Skin epidermis (tissue), 12 donors: ENCODE data around the gene CNGB1.
"Not testable (repeated sequence)": the region's sequence is repeated elsewhere in the genome, so short reads cannot be mapped to it uniquely, and the experiment has no call there.

Experiments
- H3K27ac ChIP-seq, 21 experiments: fragments of 200-600 bp; sonication (generic) in 11 of 21; one replicate each; pipeline ENCODE4 v1.5.0; 2020; ENCODE audit warnings: mild to moderate bottlenecking in 3 of 21, inconsistent platforms in 2 of 21, moderate library complexity in 2 of 21
- H3K4me3 ChIP-seq, 7 experiments: fragments of 200-600 bp; sonication (generic) in 2 of 7; one replicate each; pipeline ENCODE4 v1.5.0; 2020; ENCODE audit warnings: inconsistent platforms in 2 of 7, mild to moderate bottlenecking in 2 of 7, moderate library complexity in 1 of 7

The CNGB1 gene

DNA sequence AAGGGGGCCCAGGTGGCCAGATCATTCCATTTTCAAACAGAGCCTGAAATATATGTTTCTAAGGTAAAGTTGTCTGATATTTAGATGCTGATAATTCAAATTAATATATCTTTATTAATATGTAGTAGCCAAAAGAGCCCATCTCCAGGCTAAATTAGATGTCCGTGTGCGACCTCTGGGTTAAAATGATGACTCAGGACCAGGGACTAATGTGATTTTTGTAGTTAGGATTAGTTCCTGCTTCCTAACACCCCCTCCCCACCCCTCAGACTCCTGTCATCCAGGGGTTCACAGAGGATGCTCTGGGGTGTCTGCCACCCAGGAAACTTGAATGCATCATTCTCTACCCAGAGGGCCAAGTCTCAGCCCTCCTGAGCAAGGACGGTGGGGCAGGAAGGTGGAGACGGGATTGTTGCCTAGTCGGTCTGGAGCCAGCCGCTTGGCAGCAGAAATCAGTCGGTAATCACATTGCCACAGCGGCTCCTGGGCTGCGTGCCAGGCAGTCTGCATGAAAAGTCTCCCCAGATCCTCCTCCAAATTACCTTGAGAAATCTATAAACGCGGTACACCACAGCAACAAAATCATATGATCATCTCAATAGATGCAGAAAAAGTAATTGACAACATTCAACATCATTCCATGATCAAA, 29.8 kb downstream of the CNGB1 start:
- H3K4me3 ChIP-seq, result no peak overlapping the region
- no peak overlapping the region for H3K27ac ChIP-seq

DNA sequence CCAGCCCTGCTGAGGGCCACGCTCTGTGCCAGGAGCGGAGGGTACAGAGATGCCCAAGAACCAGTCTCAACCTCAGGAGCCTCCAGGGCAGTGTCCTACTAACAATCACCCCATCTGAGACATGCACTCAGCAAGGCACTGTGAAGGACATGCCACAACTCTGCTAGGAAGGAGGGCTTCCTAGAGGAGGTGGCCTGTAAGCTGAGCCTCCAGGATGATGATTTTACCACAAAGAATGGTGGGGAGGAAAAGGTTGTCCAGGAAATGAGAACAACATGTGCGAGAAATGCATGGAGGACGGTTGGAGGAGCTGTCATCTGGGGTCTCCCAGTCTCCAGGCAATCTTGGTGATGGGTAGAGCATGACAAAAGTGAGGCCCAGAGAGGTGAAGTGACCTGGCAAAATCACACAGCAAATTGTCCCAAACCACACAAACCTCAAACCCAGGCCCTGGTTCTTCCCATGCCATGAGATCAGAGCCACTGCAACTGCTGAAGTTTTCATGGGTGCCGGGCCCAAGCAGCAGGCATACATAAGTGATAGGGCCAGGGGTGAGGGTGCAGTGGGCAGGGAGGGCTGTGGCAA, 30.5 kb downstream of the CNGB1 start:
- Histone ChIP-seq H3K4me3 (no peak overlapping the region), H3K27ac (no peak overlapping the region)

DNA sequence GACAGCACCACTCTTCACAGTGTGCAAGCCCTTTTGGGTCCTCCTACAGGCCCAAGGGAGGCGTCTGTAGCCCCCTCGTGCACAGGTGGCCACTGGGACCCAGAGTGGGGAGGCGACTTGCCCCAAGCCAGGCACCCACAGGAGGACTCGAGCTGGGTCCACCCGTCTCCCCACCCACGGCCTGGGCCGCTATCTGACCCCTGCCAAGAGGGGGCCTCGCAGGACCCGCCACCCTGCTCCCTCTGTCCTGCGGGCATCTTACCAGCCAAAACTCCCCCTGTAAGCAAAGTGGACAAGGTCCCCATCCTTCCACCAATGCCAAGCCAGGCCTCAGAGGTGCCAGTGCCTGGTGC, 31.1 kb downstream of the CNGB1 start:
- Histone ChIP-seq H3K4me3 (no peak overlapping the region), H3K27ac (peak overlapping the region in 1 of 21 experiments; percentile 3)

DNA sequence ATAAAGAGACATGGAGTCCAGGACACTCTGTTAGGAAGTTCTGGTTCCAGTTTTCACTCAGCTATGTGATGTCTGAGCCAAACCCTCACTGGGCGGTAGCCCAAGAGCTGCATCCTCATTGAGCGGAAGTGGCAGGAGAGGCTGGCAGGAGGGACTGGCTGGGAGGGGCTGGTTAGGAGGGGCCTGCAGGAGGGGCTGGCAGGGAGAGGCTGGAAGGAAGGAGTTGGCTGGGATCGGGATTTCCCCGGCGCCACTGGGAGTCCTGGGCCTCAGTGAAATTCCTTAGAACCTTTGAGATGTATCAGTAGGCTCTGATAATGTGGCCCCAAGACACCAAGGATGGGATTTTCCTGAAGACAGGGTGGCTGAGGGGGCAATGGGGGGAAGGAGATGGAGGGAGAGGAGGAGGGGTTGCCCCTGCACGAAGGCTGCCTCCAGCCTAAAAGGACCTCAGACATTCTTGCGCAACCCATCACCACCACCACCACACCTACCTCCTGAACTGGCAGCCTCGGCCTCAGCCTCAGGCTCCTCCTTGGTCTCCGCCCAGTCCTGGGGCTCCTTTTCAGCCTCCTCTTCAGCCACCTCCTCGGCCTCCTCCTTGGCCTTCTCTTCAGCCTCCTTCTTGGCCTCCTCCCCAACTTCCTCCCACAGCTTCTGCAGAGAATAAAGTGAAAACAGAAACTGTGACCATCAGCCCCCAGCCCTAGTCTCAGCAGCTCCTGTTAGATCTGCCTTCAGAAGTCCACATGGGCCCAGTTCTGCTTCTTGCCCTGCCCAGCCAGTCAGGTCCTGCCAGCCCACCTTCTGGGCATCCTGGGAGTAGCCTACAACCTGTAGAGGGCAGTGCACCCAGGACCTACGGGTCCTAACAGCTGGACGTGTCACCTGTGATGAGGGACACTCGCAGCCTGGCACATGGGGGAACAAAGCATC, 31.7 kb downstream of the CNGB1 start:
- Histone ChIP-seq H3K4me3 (no peak overlapping the region), H3K27ac (peak overlapping the region in 7 of 21 experiments; percentile 10 to 53 (median 39))

DNA sequence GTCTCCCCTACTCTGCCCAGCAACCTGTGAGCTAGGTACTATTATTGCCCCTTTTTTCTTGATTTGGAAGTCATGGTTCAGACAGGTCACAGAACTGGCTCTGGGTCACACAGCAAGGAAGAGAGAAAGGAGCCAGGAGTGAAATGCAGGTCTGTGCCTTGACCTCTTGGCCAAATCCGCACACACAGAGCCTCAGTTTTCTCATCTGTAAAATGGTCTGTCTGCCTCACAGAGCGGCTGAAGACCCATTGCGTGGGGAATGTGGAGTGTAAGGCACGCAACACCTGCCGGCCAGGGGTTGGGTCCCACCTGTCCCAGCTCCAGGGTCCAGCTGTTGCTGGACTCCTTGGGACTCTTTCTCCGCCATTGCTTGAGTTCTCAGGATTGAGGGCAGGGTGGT, 32.4 kb downstream of the CNGB1 start:
- no peak overlapping the region for H3K4me3 ChIP-seq
- H3K27ac ChIP-seq, result peak overlapping the region in 7 of 21 experiments; percentile 10 to 65 (median 47)

DNA sequence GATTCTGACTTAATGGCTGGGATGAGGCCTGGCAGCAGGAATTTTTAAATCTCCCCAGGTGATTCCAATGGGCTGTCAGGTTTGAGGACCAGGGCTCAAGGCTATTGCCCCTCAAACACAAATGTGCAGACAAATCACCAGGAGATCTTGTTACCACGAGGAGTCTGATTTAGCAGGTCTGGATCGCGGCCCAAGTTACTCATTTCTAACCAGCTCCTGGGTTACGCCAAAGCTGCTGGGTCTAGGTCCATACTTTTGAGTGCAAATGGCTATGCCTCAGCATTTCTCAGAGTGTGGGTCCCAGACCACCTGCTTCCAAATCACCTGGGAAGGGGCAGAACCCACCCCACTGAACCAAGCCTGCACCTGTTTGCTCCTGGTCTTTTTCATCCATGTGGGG, 33.1 kb downstream of the CNGB1 start:
- Histone ChIP-seq H3K27ac (no peak overlapping the region), H3K4me3 (no peak overlapping the region)

DNA sequence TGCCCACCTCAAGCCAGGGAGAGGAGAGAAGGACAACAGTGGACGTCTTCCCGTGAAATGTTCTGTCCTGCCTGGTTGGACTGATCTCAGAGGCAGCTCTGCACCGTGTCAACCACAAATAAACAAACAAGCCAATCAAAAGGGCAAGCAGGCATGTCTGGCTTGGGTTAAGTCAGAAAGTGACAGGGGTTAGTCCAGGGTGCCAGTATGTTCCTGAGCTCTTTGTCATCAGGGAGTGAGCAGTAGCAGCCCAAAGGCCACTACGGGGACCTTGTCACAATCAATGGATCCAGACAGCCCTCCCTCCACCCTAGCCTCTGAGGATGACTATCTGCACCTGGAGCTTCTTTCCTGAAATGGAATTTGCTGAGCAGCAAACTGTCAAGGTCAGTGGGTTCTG, 35.0 kb downstream of the CNGB1 start:
- H3K27ac ChIP-seq, result no peak overlapping the region

DNA sequence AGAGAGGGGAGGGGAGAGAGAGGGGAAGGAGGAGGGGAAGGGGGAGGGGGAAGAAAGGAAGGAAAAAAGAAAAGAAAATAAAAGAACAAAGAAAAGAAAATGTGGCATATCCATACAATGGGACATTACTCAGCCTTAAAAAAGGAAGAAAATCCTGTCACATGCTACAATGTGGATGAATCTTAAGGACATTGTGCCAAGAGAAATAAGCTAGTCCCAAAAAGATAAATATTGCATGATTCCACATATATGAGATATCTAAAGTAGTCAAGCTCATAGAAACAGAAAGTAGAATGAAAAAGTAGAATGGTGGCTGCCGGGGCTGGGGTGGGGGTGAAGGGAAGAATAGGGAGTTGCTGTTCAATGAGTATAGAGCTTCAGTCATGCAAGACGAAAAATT, 40.4 kb downstream of the CNGB1 start:
- Histone ChIP-seq H3K4me3 (no peak overlapping the region), H3K27ac (no peak overlapping the region)

More for the DNA sequence above, 35.0 kb downstream of the CNGB1 start:
- H3K4me3 ChIP-seq, result no peak overlapping the region

DNA sequence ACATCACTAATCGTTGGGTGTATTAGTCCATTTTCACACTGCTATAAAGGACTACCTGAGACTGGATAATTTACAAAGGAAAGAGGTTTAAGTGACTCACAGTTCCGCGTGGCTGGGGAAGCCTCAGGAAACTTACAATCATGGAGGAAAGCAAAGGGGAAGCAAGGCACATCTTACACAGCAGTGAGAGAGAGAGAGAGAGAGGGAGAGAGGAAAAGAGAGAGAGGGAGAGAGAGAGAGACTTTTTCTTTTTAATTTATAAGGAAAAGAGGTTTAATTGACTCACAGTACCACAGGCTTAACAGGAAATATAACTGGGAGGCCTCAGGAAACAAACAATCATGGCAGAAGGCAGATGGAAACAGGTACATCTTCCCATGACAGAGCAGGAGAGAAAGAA, 41.7 kb downstream of the CNGB1 start:
- Histone ChIP-seq H3K27ac (no peak overlapping the region), H3K4me3 (no peak overlapping the region)

DNA sequence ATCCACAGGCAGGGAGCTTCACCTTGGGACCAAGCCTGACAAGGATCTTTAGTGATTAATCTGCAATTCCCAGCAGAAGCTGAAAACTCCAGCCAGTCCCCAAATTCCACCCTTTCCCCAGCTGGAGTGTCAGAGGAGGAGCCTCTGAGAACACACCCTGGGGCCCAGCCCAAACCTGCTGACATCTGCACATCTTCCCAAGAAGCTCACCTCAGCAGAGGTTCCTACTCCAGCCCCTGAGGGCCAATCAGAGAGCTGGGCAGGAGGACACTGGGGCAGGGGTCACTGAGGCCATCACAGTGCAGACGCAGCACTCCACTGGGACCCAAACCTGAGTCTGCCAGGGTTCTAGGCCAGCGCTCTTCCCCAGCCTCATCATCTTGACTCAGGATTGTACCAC, 44.9 kb downstream of the CNGB1 start:
- Histone ChIP-seq H3K4me3 (no peak overlapping the region), H3K27ac (no peak overlapping the region)

DNA sequence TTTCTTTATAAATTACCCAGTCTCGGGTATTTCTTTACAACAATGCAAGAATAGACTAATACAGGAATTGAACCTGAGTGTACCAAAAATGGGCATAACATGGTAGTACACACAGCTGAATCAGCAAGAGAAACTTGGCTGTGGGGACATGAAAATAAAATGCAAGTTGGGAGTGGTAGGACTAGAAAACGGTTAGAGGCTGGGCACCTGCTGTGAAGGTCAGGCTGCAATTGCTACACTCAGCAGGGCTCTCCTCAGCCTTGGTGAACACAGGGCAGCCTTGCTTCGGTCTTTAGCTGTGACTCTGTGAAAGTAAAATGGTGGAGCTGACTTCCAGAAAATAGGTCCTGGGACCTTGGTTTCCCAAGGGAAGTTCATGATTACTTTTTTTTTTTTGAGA, 45.6 kb downstream of the CNGB1 start:
- no peak overlapping the region for H3K27ac ChIP-seq
- H3K4me3 ChIP-seq, result no peak overlapping the region

DNA sequence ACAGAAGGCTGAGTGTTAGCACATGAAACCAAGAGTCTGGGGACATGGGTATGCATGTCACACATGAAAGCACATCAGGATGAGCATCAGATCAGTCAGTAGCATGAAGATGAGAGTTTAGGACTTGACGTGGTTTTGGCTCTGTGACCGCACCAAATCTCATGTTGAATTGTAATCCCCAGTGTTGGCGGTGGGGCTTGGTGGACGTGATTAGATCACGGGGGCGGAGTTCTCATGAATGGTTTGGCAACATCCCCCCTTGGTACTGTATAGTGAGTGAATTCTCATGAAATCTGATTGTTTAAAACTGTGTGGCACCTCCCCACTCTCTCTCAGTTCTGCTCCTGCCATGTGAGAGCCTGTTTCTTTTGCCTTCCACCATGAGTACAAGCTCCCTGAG, 46.4 kb downstream of the CNGB1 start:
- Histone ChIP-seq H3K27ac (no peak overlapping the region), H3K4me3 (no peak overlapping the region)

DNA sequence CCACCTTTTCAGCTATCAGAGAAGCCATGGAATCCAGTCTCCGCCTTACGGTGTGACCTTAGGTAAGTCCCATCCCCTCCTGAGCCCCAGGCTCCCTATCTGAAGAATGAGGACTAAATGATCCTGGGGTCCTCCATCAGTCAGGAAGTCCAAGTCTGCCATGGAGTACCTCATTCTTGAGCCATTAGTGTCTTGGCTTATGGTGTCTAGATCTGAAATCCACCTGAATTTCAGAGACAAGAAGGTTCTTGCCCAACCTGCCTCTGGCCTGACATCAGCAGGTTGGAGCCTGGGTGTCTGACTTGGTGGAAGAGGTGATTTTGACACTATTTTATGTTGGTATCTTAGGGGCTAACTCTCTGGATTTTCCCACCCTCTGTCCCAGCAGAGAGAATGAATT, 47.1 kb downstream of the CNGB1 start:
- Histone ChIP-seq H3K27ac (no peak overlapping the region), H3K4me3 (no peak overlapping the region)

DNA sequence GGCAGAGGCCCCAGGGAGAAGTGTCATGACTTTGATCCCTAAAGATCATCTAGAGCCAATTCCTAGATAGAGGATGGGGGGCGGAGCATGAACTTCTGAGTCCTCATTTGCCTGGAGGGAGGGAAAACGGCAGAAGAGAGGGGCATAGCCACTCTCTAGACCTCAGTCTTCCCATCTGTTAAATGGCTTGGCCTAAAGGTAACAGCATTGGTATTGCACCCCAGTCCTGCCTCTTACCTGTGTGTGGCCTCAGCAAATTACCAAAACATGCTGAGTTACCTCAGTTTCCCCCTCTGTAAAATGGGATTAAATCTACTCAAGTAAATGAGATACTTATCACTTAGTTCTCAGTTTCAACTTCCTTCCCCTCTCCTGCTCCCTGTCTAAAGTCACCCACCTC, 47.5 kb downstream of the CNGB1 start:
- H3K4me3 ChIP-seq, result no peak overlapping the region
- H3K27ac ChIP-seq, result no peak overlapping the region

DNA sequence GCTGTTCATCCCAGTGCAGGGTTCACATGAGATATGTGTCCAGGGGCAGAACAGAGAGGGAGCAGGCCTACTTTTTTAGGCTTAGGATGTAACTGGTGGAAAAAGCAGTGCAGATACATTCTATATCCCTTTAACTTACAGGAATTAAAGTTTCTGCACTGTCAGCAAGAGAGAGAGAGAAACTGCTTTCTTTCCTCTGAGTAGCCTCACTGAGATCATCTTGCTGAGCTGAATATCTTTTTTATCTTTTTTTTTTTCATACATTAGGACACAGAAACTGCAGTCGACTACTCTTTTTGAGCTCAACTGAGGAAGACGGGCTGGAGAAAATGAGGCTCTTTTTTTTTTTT, 50.1 kb downstream of the CNGB1 start:
- Histone ChIP-seq H3K27ac (peak overlapping the region in 2 of 21 experiments; percentile 21 to 48), H3K4me3 (no peak overlapping the region)

DNA sequence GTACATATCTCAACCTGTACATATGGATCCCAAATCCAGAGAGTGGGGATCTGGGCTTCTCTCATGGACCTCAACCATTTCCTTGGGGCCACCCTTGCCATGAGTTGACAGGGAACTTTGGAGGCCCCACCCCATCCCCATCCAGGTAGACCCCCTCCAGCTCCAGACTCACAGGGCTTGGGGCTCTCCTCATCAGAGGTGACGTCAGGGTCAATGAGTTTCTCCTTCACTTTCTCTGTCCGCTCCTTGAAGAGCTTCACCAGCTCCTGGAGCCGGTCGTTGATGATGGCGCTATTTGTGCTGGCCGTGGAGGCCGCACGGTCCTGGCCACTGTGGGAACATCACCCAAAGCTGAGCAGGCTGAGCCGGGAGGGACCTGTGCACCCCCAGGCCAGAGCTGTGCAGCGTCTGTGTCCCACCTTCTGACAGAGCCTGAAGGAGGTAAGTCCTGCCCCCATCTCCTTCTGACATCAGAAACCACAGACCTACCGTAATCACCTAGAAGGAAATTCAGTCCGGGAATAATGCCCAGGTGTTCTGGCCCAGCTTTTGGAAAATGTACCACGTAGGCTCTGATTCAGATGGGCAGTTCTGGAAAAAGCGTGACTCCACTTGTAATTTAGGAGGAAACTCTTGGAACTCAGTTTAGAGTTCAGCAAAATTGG, 50.6 kb downstream of the CNGB1 start:
- Histone ChIP-seq H3K27ac (peak overlapping the region in 4 of 21 experiments; percentile 11 to 48 (median 26)), H3K4me3 (no peak overlapping the region)

DNA sequence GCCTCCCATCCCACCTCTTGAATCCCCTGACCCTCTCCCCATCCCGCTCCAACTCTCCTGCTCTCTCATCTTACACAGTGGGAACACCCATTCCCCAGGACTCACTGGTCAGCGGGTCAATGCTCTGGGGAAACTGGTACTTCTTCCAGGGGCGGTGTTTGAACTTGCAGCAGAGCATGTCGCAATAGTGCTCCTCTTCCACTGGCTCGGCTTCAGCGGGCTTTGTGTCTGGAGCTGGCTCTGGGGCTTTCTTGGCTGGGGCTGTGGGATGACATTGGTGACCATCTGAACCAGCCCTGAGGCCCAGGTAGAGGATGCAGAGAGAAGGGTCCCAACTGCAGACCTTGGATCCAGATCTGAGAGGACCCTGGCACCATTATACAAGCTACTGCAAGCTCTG, 51.9 kb downstream of the CNGB1 start:
- H3K27ac ChIP-seq, result no peak overlapping the region
- H3K4me3 ChIP-seq, result no peak overlapping the region

DNA sequence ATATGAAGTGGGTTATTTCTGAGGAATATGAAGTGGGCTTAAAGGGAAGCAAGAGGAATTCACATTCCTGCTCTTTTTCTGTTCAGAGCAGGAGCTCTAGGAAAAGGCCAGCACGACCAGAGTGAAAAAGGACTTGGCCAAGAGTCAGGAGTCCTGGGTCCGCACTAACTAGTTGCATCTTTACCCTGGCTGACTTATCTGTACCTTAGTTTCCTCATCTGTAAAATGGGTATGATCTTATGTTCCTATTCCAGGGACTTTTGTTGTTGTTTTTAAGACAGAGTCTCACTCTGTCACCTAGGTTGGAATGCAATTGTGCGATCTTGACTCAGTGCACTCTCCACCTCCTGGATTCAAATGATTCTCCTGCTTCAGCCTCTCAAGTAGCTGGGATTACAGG, 52.5 kb downstream of the CNGB1 start:
- H3K4me3 ChIP-seq, result no peak overlapping the region
- H3K27ac ChIP-seq, result no peak overlapping the region

DNA sequence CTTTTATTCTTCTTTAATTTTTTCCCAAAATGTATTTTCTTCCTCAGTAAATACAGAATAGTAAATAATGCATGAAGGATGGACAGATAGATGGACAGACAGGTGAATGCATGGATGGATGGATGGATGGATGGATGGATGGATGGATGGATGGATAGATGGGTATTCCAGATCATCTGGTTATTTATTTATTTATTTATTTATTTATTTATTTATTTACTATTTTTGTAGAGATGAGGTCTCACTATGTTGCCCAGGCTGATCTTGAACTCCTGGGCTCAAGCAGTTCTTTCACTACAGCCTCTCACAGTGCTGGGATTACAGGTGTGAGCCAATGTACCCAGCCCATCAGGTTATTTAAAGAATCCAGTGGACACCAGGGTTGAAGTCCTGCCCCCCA, 53.0 kb downstream of the CNGB1 start:
- not testable (repeated sequence) for H3K27ac ChIP-seq, H3K4me3 ChIP-seq

DNA sequence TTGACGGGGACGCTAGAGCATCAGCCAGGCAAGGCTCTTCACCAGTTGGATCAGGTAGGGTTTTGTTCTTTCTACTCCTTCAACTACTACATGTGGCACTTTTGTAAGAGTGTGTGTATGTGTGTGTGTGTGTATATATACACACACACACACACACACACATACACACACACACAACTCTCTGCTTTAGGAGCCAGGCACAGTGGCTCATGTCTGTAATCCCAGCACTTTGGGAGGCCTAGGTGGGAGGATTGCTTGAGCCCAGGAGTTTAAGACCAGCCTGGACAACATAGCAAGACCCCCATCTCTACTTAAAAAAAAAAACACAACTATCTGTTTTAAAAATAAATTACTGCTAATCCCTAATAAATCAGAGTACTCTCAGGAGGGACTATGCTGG, 53.4 kb downstream of the CNGB1 start:
- not testable (repeated sequence) for H3K4me3 ChIP-seq, H3K27ac ChIP-seq
